ENCODE results near the gene IDS.
"Not testable (repeated sequence)": the region's sequence is repeated elsewhere in the genome, so short reads cannot be mapped to it uniquely, and the experiment has no call there.

IDS gene, protein sequence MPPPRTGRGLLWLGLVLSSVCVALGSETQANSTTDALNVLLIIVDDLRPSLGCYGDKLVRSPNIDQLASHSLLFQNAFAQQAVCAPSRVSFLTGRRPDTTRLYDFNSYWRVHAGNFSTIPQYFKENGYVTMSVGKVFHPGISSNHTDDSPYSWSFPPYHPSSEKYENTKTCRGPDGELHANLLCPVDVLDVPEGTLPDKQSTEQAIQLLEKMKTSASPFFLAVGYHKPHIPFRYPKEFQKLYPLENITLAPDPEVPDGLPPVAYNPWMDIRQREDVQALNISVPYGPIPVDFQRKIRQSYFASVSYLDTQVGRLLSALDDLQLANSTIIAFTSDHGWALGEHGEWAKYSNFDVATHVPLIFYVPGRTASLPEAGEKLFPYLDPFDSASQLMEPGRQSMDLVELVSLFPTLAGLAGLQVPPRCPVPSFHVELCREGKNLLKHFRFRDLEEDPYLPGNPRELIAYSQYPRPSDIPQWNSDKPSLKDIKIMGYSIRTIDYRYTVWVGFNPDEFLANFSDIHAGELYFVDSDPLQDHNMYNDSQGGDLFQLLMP

DNA sequence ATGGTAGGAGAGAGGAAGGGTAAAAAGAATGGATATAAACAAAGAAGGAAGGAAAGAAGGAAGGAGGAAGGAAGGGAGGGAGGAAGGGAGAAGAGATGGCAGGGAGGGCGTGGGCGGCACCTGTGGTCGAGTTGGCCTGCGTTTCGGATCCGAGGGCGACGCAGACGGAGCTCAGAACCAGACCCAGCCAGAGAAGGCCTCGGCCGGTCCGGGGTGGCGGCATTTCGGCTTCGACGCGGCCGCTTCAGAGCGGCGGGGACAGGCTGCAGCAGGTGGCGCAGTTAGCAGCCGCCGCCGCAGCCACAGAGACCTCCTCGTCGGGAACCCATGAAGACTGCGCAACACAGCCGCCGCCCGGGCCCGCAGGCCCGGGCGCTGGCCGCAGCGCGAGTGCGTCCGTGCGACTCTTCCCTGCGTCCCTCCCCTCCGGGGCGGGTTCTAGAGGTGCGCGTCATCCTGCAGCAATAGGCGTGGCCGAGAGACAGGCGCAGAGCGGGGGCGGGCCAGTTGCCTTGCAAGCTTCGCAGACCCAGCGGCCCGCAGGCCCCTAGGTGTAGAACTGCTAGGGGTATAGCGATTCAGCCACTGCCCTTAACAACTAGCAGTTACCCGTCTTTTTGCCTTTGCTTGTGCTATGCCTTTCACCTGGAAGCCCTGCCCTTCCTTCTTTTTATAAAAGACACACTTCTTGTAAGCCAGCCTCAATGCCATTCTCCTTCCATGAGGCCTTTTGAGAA, at the start of gene IDS:
Gene IDS, minus strand, starts transcription at position 392 of the 737 bp plus-strand sequence. Its CDS starts 169 bp downstream, at position 223.
- peak; percentile 76 to 81 for DNase-seq

DNA sequence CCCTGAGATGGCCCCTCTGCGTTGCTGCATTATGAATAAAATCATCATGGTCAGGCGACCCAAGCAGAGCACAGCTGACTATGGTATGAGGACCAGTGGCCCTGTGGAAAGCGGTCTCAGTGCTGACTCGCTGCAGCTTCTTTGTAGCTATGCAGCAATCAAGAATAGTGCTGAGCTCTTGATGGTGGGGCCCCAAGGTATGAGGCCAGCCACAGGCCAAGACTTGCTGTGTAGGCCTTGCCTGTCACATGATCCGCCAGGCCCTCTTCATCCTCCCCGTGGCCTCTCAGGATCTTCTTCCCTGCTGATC, 46.8 kb upstream of the IDS start:
- not testable (repeated sequence) for DNase-seq

DNA sequence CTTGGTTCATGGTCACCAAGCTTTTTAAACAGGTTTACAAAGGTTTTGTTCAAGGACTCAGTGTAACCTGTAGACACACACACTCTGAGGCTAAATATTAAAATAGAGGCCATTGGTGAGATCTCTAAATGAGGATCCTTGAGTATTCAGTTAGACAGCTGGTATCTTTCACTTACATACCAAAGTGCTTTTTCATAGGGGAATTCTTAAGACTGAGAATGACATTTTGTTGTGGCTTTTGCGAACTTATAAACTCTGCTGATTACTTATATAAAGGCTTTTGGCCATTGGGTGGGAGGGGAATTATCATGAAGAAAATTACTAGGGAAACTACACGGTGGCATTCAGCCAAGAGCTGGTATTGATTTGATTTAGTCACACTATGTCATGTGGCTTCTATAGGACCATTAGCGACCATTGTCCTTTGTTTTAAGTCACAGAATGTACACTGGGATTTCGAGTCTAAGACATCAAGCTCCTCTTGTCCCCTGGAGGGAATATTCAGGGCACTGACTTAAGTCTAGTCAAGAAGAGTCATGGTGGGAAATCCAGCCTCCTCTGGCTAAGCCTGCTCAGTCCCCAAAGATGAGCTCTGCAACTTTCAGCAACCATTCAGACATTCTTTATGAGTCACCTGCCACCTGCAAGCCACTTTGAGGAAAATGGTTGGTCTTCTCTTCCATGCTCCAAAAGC, 46.3 kb upstream of the IDS start:
- DNase-seq, result not testable (repeated sequence)

DNA sequence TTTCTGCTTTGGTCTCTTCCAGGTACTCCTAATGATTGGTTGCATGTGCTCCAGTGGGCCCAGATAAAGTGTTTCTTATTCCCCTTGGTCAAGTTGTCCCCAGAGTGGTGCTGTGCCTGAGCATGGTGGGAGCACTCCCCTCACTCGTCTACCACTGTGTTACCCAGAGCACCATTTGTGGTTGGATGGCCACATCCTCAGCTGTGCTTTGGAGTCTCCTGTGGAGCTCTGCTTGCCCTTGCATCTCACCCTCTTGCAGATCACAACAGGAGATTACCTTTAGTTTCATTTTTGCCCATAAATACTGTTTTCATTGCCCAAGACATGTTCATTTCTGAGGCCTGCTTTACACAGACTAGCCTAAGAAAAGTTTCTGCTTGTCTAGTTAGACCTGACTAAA, 45.3 kb upstream of the IDS start:
- DNase-seq, result not testable (repeated sequence)

DNA sequence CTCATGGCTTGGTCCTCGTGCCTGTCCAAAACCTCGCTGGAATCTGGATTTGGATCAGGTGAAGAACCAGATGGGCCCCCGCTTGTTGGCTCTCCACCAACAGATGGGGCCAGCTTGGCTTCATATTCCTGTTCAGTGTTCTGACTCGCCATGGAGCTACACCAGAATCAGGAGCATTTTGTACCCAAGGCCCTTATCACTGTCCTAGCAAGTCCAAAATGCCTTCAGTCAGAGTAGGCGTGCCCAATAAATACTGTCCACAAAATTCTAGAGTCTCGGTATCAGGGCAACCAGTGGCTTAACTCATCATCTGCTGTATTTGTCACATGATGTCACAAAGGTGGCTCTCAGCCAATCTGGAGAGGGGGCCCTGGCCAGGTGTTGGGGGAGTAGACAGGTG, 44.6 kb upstream of the IDS start, which contains the start of gene HSFX3:
Gene HSFX3, minus strand, starts transcription at position 224 of the 400 bp plus-strand sequence. Its CDS starts 72 bp downstream, at position 152.
- DNase-seq, result not testable (repeated sequence)

DNA sequence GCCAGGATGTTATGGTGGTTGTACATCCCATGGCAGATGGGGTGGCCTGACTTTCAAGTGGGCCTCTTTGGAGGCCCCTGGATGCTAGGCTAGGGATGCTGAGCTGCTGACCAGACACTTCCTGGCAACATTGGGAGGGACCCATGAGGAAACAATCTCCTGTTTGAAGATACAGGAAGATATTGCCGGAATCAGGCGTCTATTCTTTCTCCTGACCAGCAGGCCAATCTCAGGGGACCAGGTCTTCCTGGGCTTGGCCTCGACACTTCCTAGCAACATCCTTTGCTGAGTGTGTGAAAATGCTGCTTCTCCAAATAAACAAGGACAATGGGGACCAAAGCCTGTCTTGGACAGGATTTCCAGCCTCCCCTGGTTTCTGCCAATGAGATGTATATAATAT, 42.7 kb upstream of the IDS start:
- not testable (repeated sequence) for DNase-seq

DNA sequence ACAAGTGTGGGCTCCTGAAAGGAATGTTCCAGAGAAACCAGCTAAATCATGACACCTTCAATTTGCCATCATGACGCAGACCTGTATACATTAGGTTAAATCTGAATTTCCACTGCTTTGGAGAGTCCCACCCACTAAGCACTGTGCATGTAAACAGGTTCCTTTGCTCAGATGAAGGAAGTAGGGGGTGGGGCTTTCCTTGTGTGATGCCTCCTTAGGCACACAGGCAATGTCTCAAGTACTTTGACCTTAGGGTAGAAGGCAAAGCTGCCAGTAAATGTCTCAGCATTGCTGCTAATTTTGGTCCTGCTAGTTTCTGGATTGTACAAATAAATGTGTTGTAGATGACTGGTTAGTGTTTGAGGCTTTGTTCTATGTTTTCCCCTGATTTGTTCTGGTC, 41.9 kb upstream of the IDS start:
- DNase-seq, result not testable (repeated sequence)

DNA sequence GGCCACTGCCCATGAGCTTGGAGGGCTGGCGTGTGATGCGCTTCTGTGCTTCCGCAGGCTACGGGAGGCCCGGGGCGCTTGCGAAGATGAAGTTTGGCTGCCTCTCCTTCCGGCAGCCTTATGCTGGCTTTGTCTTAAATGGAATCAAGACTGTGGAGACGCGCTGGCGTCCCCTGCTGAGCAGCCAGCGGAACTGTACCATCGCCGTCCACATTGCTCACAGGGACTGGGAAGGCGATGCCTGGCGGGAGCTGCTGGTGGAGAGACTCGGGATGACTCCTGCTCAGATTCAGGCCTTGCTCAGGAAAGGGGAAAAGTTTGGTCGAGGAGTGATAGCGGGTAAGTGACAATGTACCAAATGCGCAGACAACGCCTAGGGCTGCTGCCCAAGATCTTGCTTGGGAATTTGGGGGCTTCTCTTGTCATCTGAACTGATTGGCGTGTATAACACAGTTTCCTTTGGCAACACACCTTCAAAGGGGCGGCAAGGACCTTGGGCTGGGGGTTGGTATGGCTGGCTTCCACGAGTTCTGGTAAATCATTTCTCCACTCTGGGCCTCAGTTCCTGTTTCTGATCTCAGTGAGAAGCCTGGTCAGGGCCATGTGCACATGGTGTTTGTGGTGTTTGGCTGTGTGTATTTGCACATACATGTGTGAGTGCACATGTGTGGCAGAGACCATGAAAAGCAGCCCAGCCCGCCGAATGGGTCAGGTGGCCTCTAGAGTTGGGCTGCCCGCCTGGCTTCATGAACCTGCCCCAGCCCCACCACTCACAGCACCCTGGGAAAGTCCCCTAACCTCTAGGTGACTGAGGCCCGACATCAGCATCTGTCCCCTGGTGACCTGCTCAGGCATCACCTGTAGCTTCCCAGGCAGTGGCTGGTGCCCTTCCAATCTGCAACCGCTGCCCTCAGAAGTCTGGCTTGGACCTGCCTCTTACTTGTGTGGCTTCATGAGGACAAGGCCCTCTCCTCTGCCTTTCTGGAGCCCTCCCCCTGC, 40.7 kb upstream of the IDS start:
- not testable (repeated sequence) for DNase-seq

DNA sequence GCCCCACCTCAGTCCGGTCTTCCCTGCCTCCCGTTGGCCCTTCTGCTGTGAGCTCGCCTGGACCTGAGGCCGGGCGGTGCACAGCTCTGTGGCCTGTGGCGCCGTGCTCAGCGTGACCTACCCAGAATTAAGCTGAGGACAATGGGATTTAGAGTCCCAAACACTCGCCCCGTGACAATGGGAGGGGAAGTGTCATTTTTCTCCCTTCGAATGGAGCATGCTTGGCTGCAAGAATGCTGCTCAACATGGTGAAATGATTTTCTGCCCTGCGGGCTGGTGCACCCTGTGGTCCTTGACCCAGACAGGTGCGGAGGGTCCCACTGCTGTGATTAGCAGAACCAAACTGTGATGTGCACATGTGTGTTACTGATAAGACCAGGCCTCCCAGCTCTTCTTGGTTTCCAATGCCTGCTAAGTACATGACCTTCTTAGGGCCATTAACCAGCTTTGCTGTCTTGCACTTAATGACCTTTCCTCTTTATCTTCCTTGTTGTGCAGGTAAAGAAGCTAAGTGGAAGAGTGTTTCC, 36.5 kb upstream of the IDS start:
- no peak for DNase-seq

DNA sequence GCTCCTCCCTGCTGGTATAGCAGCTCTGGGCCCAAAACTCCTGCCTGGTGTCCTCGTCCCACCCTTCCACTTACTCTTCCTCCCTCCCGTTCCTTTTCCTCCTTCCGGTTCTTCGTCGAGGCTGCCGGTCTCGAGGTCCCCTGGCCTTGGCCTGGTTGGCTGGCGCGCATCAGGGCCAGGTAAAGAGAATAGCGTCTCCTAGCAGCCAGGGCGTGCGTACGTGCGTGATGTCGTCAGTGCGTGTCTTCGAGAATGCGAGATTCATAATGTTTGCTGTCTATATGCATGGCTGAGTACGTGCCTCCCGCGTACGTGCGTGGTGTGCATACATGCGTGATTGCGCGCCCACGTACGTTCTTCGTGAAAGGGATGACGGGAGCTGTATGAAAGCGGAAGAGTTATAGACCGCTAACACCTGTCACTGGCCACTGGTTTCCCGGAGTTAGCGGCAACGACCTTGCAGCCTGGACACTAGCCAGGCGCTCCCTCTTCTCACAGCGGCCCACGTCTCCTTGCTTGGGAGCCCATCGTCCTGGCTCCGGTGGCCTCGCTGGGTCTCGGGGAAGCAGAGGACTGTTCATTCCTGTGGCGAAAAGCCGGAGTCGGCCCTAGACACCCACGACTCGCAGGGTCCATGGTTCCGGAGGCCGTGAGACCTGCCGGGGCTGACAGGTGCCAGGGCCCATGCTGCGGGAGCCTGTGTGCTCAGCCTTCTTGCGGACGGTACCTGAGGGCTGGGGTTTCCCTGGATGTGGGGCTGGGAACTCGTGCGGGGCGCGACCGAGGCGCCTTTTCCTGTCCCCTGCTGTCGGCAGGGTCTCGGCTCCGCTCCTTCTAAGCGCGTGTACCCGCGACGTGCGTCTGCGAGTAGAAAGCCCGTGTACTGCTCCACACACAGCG, 35.8 kb upstream of the IDS start, which contains the start of gene EOLA1:
Gene EOLA1, plus strand, starts transcription at position 392 of the 900 bp plus-strand sequence. CDS start 4,619 bp downstream, outside the sequence.
- peak; percentile 80 to 92 for DNase-seq

DNA sequence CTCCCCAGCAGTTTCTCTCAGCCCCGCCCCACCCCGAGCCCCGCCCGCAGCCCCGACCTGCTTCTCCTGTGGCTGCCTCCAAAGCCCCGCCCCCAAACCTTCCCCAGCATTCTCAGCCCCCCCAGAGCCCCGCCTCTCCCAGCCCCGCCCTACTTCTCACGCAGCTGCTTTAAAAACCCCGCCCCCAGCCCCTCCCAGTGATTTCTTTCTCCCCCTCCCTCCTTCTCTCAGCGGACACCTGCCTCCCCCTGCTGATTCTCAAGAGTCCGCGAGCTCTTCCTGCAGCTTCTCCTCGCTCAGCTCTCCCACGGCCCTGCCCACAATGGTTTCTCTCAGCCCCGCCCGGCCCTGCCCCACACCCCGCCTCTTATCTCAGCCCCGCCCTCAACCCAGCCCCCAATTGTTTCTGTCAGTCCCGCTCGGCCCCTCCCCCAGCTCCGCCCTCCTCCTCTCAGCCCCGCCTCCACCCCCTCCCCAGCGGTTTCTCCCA, 35.1 kb upstream of the IDS start:
- DNase-seq, result peak; percentile 85 to 87

DNA sequence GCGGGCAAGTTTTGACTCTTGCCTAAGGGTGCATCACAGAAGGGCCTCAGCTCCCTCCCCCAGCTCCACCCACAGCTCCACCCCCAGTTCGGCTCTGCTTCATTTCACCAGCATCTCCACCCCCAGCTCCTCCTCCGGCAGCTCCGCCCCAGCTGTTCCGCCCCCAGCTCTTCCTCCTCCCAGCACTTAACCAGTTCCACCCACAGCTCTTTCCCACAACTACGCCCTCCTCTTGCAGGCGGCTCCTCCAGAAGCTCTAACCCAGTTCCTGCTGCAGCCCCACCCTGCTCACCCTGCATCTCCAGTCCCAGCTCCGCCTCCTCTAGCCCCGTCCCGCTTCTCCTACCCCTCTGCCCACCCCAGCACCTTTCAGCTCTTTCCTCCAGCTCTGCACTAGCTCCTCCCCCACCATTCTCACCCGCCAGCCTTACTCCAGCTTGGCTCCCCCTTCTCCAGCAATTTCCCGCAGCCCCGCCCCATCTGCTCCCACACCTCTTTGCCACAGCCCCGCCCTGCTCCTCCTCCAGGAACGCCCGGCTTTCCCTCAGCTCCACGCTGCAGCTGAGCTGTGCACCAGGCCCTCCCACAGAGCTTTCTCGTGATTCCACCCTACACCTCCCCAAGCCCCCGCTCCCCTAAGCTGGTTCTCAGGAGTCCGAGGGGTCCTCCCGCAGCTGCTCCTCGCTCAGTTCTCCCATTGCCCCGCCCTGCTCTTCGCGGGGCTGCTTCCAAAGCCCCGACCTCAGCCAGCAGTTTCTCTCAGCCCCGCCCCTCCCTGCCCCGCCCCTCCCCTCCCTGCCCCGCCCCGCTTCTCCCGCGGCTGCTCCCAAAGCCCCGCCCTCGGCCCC, 34.4 kb upstream of the IDS start:
- peak; percentile 71 to 88 for DNase-seq

DNA sequence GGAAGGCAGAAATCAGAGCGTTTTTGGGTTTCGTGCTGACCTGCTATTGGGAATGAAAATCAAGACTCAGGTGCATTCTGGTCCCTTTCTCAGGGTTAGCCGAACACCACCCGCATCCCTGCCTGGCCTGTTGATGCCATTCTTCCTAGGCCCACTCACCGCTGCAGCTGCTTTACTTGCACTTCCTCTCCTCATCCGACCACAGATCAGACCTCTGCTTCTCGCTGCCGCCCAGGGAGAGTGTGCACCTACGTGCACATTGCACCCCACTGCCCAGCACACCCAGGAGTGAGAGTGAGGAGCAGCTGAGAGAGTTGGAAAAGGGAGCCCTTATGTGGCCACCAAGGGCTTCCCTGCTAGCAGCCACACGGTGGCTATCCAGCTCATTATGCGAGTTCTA, 32.4 kb upstream of the IDS start:
- DNase-seq, result not testable (repeated sequence)

DNA sequence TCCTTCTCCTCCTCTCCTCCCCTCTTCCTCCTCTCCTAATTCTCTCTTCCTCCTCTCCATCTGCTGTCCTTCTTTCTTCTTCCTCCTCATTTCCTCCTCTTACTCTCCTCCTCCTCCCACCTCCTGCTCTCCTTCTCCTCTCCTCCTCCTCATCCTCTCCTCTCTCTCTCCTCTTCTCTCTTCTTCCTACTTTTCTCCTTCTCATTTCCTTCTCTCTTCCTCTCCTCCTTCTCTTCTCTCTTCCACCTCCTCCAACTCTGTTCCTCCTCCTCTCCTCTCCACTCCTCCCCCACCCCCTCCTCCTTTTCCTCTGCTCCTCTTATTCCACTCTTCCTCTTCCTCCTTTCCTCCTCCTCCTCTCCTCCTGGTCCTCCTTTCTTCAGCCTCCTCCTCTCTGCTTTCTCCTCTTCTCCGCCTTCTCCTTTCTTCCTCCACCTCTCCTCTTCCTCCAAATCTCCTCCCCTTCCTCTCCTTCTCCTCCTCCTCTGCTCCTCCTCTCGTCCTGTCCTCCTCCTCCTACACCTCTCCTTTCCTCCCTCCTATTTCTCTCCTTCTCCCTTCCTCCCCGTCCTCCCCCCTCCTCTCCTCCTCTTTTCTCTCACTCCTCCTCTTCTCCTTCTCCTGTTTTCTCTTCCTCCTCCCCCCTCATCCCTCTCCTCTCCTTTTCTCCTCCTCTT, 30.0 kb upstream of the IDS start:
- not testable (repeated sequence) for DNase-seq

DNA sequence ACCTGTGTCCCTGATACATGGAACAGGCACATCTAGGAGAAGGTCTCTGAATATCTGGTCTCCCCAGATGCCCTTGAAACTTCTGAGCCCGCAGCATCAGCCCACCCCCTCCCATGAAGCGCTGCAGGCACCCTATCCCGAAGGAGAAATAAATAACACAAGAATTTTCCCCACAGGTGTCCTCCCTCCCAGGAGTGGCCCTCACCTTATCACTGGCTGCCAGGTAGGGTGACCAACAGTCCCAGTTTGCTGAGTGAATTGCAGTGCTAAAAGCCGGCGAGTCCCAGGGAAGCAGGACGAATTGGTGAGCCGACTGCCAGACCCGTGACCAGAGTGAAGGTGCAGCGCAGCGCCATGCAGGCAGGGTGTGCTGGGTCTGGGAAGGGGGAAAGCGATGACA, 28.9 kb upstream of the IDS start:
- DNase-seq, result not testable (repeated sequence)

DNA sequence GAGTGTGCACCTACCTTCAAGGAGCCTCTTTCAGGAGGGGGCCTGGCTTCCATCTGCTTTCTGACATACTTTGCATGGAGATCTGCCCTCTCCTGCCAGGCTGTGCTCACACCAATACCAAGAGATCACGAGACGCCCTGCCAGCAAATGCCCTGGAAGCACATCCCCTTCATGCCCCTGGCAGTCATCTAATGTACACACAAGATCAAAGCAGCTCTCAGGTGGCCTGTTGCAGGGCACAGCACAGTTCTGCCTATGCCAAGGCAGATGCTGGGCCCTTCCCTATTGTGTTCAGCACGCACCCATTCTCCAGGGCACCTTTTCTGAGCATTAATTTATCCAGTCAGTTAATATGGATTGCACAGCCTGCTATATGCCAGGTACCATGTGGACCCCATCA, 27.8 kb upstream of the IDS start:
- DNase-seq, result not testable (repeated sequence)

DNA sequence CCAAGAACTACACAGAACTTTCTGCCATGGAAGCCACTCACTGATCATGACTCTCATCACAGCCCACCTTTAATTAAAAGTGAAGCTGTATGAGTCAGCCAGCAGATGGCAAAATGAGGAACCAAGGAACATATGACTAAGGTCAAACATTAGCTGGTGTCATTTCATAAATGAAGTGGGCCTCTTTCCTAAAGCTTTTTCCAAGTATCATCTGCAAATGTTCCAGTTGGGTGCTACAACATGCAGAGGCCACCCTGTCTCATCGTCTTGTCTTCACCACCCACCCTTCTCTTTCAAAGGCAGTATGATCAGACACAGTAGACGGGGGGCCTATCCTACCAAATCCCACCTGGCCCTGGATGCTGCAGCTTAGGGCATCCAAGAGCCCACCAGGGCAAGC, 26.5 kb upstream of the IDS start:
- DNase-seq, result no peak

DNA sequence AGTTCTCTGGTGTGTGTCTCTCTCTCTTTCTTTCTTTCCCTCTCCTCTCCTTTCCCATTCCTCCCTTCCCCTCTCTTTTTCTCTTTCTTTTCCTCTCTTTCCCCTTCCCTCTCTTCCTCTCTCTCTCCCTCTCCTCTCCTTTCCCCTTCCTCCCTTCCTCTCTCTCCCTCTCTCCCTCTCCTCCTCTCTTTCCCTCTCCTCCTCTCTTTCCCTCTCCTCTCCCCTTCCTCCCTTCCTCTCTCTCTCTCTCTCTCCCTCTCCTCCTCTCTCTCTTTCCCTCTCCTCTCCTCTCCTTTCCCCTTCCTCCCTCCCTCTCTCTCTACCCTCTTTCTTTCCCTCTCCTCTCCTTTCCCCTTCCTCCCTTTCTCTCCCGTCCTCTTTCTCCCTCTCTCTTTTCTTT, 23.3 kb upstream of the IDS start:
- DNase-seq, result no peak

DNA sequence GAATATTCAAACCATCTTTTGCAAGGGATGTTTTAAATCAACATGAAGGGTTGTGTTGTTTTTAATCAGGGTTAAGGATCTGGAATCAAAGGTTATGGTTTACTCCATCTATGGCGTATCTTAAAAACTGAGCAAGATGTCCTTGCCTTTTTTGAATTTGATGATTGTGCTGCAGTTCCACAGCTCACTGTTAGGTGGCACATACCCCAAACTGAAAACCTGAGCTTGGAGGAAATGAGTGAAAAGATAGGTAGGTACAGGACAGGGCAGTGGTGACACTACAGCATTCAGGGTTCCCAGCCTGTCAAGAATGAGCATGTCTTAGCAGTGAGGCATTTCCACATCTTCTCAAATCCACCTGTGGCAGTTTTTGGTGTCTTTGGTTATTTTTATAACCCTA, 22.6 kb upstream of the IDS start:
- DNase-seq, result peak in 1 of 2 experiments; percentile 13

Measured in stimulated activated CD4-positive, alpha-beta T cell treated with anti-CD3 and anti-CD28 coated beads, Interleukin-4, amount 100 ng/mL, for 4 hours (primary cell).